Measurements from ENCODE around the gene BPIFB1. TPM values are rescaled to one million over a fixed set of nuclear protein-coding genes. Genes with fewer than 3 reads are reported as not detected.

Gene BPIFB1
- total RNA-seq, 1 experiment from 2014 or later: not detected

- Histone ChIP-seq H3K27me3 (ENCODE audit: control insufficient read depth, insufficient read depth, low read length) (no peaks in the 10 kb centered on the region), H3K4me3 (ENCODE audit: insufficient read depth, low read depth, low read length) (no peak overlapping the region), H3K36me3 (replicated peaks; ENCODE audit: control insufficient read depth, insufficient read depth, low read length) (no peaks in the 10 kb centered on the region)
- no peak for DNase-seq
Measured at GRCh38 chr20:33338467-33339258, 55.6 kb downstream of the BPIFB1 start.

- DNase-seq: no peak
- no peak overlapping the region for H3K4me3 ChIP-seq (ENCODE audit: insufficient read depth, low read depth, low read length)
- H3K36me3 ChIP-seq (replicated peaks; ENCODE audit: control insufficient read depth, insufficient read depth, low read length): no peaks in the 10 kb centered on the region
- no peaks in the 10 kb centered on the region for H3K27me3 ChIP-seq (ENCODE audit: control insufficient read depth, insufficient read depth, low read length)
Measured at GRCh38 chr20:33339515-33340058, 56.6 kb downstream of the BPIFB1 start.

- H3K27me3 ChIP-seq (ENCODE audit: control insufficient read depth, insufficient read depth, low read length): no peaks in the 10 kb centered on the region
- no peaks in the 10 kb centered on the region for H3K36me3 ChIP-seq (replicated peaks; ENCODE audit: control insufficient read depth, insufficient read depth, low read length)
- H3K4me3 ChIP-seq (ENCODE audit: insufficient read depth, low read depth, low read length): no peak overlapping the region
- DNase-seq: no peak
Measured at GRCh38 chr20:33343521-33343920, 60.5 kb downstream of the BPIFB1 start.

- Histone ChIP-seq H3K36me3 (replicated peaks; ENCODE audit: control insufficient read depth, insufficient read depth, low read length) (no peaks in the 10 kb centered on the region; the same call in 1 of the 2 replicates), H3K27me3 (ENCODE audit: control insufficient read depth, insufficient read depth, low read length) (no peaks in the 10 kb centered on the region), H3K4me3 (ENCODE audit: insufficient read depth, low read depth, low read length) (no peak overlapping the region)
- DNase-seq: no peak
Measured at GRCh38 chr20:33345342-33345741, 62.3 kb downstream of the BPIFB1 start.

DNA sequence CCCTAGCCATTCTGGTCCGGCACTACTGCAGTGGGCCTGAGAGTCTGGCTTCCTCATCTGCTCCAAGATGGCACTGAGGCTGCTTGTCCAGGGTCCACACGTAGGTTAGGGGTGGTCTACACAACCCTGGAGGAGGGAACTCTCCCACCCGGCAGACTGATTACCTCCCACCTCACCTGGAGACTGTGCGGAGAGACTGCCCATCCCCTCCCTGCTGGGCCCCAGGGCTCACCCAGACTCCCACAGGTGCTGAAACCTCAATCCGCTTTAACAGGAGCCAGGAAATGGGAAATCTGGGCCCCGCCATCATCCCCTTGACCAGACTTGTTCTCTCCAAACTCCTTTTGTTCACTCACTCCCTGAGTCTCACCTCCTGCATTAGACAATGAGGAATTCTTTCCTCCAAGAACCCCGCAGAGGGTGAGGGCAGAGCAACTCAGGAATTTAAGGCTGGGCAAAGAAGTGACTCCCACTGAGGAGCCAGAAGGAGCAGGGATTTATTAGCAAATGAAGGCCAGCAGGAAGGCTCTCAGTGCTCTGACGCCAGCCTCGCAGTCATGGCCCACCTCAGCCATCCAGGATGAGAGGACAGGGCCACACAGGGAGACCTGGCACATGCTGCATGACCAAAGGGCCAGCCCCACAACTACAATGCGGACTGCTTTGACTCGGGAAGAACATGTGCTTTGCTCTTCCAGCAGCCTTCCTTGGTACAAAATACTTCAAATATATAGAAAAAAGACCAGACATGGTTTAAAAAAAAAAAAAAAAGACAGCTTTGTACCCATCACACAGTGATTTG is 65.3 kb downstream of the BPIFB1 start:
- DNase-seq: peak; percentile 65
- no peak overlapping the region for H3K4me3 ChIP-seq (ENCODE audit: insufficient read depth, low read depth, low read length)
- H3K27me3 ChIP-seq (ENCODE audit: control insufficient read depth, insufficient read depth, low read length): no peaks in the 10 kb centered on the region
- no peaks in the 10 kb centered on the region; the same call in 1 of the 2 replicates for H3K36me3 ChIP-seq (replicated peaks; ENCODE audit: control insufficient read depth, insufficient read depth, low read length)

- Histone ChIP-seq H3K4me3 (ENCODE audit: insufficient read depth, low read depth, low read length) (no peak overlapping the region), H3K27me3 (ENCODE audit: control insufficient read depth, insufficient read depth, low read length) (no peaks in the 10 kb centered on the region), H3K36me3 (replicated peaks; ENCODE audit: control insufficient read depth, insufficient read depth, low read length) (no peaks in the 10 kb centered on the region; the same call in 1 of the 2 replicates)
- DNase-seq: no peak
Measured at GRCh38 chr20:33349493-33349892, 66.5 kb downstream of the BPIFB1 start.

DNA sequence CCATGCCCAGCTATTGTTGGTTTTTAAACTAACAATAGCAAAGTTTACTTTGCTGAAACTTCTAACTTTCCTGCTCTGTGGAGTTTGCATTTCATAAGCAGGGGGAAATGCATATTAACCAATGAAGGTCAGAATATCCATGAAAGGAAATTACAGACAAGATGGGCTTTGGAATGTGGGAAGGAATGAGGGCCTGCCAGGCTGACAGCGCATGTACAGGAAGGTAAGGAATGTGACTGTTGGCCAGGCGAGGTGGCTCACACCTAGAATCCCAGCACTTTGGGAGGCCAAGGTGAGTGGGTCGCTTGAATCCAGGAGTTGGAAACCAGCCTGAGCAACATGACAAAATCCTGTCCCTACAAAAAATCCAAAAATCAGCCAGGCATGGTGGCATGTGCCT is 68.7 kb downstream of the BPIFB1 start:
- Histone ChIP-seq H3K36me3 (replicated peaks; ENCODE audit: control insufficient read depth, insufficient read depth, low read length) (no peaks in the 10 kb centered on the region; the same call in 1 of the 2 replicates), H3K4me3 (ENCODE audit: insufficient read depth, low read depth, low read length) (no peak overlapping the region), H3K27me3 (ENCODE audit: control insufficient read depth, insufficient read depth, low read length) (no peaks in the 10 kb centered on the region)
- no peak for DNase-seq

DNA sequence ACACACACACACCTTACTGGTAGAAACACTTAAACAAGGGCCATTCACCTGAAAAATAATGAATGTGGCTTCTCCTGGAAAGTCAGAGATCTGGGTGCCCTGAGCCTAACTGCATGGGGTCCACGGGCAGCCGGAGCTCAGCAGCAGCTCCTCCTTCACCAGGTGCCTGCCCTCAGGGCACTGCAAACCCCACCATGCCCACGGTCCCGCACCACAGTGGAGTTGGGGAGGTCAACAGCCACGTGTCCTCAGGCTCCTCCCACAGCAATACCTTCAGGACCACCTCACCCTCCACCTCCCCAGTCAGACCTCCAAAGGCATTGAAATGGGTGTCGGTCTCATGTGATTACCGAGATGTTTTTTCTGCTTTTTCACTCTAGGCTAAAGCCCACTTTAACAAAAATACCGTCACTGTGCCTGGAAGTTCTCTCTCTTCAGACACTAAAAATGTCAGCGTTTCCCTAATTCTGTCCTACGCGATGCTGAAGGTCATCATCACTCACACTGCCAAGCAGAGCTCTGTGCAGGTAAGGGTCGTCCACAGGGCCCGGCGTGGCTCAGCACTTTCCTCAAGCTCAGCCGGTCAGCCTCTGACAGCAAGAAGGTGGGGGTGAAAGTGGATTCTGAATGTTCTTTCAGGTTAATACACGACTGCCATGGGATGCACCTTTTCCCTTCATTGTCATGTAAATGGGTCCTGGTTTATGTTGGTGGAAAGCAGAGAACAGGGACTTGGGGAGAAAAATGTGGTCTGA is 69.4 kb downstream of the BPIFB1 start:
- H3K36me3 ChIP-seq (replicated peaks; ENCODE audit: control insufficient read depth, insufficient read depth, low read length): no peaks in the 10 kb centered on the region; the same call in 1 of the 2 replicates
- H3K27me3 ChIP-seq (ENCODE audit: control insufficient read depth, insufficient read depth, low read length): no peaks in the 10 kb centered on the region
- H3K4me3 ChIP-seq (ENCODE audit: insufficient read depth, low read depth, low read length): no peak overlapping the region
- DNase-seq: peak; percentile 67

DNA sequence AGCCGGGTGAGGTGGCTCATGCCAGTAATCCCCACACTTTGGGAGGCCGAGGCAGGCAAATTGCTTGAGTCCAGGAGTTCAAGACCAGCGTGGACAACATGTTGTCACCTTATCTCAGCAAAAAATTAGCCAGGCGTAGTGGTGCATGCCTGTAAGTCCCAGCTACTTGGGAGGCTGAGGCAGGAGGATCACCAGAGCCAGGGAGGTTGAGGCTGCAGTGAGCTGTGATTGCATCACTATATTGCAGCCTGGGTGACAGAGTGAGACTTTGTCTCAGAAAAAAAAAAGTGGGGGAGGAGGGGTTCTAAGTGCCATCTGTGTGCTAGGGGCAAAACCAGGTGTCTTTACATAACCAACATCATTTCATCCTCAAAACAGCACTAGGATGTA is 70.0 kb downstream of the BPIFB1 start:
- Histone ChIP-seq H3K4me3 (ENCODE audit: insufficient read depth, low read depth, low read length) (no peak overlapping the region), H3K27me3 (ENCODE audit: control insufficient read depth, insufficient read depth, low read length) (no peaks in the 10 kb centered on the region), H3K36me3 (replicated peaks; ENCODE audit: control insufficient read depth, insufficient read depth, low read length) (no peaks in the 10 kb centered on the region; the same call in 1 of the 2 replicates)
- no peak for DNase-seq

Other genes with a start within 250 kb of the BPIFB1 start
- not detected in 2 replicates for gene BPIFB3, start 229.3 kb upstream of the BPIFB1 start, total RNA-seq (2014; rRNA removed; shearing (Covaris generic))
- gene BPIFB4, start 203.6 kb upstream of the BPIFB1 start, total RNA-seq (2014; rRNA removed; shearing (Covaris generic)): not detected in 2 replicates
- gene BPIFA2, start 115.1 kb upstream of the BPIFB1 start, total RNA-seq (2014; rRNA removed; shearing (Covaris generic)): not detected in 2 replicates
- not detected in 2 replicates for gene BPIFA3, start 65.9 kb upstream of the BPIFB1 start, total RNA-seq (2014; rRNA removed; shearing (Covaris generic))
- not detected in 2 replicates for gene BPIFA1, start 47.2 kb upstream of the BPIFB1 start, total RNA-seq (2014; rRNA removed; shearing (Covaris generic))
- 49.9 and 57.2 TPM in 2 replicates for gene CDK5RAP1, start 118.3 kb downstream of the BPIFB1 start, total RNA-seq (2014; rRNA removed; shearing (Covaris generic))
- gene SNTA1, start 160.5 kb downstream of the BPIFB1 start, total RNA-seq (2014; rRNA removed; shearing (Covaris generic)): 3.8 and 6.0 TPM in 2 replicates
- gene CBFA2T2, start 206.9 kb downstream of the BPIFB1 start, total RNA-seq (2014; rRNA removed; shearing (Covaris generic)): 7.5 and 17.4 TPM in 2 replicates

Measured in H7 (cell line).